H9 (cell line): ENCODE measurements around the gene MYCBPAP. TPM values are rescaled to one million over a fixed set of nuclear protein-coding genes. Genes with fewer than 3 reads are reported as not detected.
A peak's percentile ranks its signal among the peaks of the same experiment; 100 is the strongest.

Experiments
- DNase-seq: peaks from one replicate; pipeline ENCODE4 v3.0.0-alpha.2; 2017
- H2AFZ ChIP-seq: one replicate; pipeline ENCODE4 v1.6.1; 2013; ENCODE audit warnings: mild to moderate bottlenecking, low read length, control low read depth, moderate library complexity
- H2AK5ac ChIP-seq: 2 replicates; pipeline ENCODE4 v1.6.1; 2013; ENCODE audit warnings: low read length, control low read depth, mixed read lengths; ENCODE audit not compliant: insufficient read length
- H2BK120ac ChIP-seq: one replicate; pipeline ENCODE4 v1.6.1; 2013; ENCODE audit warnings: low read depth, mild to moderate bottlenecking, low read length, control low read depth, inconsistent platforms; ENCODE audit not compliant: poor library complexity, severe bottlenecking
- H2BK12ac ChIP-seq: 2 replicates; pipeline ENCODE4 v1.6.1; 2013; ENCODE audit warnings: low read length, control low read depth, mixed read lengths, low read depth; ENCODE audit not compliant: insufficient read length
- H2BK15ac ChIP-seq: 2 replicates; pipeline ENCODE4 v1.6.1; 2013; ENCODE audit warnings: low read depth, low read length, control low read depth
- H2BK20ac ChIP-seq: one replicate; pipeline ENCODE4 v1.6.1; 2013; ENCODE audit warnings: low read depth, mild to moderate bottlenecking, low read length, control low read depth, inconsistent platforms; ENCODE audit not compliant: poor library complexity, severe bottlenecking
- H2BK5ac ChIP-seq: 2 replicates; pipeline ENCODE4 v1.6.1; 2013; ENCODE audit warnings: low read length, control low read depth, mixed read lengths; ENCODE audit not compliant: insufficient read length
- H3K14ac ChIP-seq: 2 replicates; pipeline ENCODE4 v1.6.1; 2013; ENCODE audit warnings: low read length, control low read depth; ENCODE audit not compliant: insufficient read depth
- H3K18ac ChIP-seq: 2 replicates; pipeline ENCODE4 v1.6.1; 2013; ENCODE audit warnings: low read depth, mild to moderate bottlenecking, mixed read lengths, low read length, control low read depth; ENCODE audit not compliant: insufficient read length
- H3K23ac ChIP-seq: 2 replicates; pipeline ENCODE4 v1.6.1; 2013; ENCODE audit warnings: low read length, control low read depth, mixed read lengths, low read depth; ENCODE audit not compliant: insufficient read length
- H3K23me2 ChIP-seq: 2 replicates; pipeline ENCODE4 v1.6.1; 2013; ENCODE audit warnings: low read depth, mild to moderate bottlenecking, mixed read lengths, low read length, control low read depth; ENCODE audit not compliant: insufficient read length, poor library complexity, severe bottlenecking
- H3K27ac ChIP-seq: 2 replicates; pipeline ENCODE4 v1.5.1; 2013; ENCODE audit warnings: low read length, control low read depth, mixed read lengths, low read depth; ENCODE audit not compliant: insufficient read length
- H3K27me3 ChIP-seq: 2 replicates; pipeline ENCODE4 v1.6.1; 2013; ENCODE audit warnings: low read length, control low read depth, inconsistent platforms; ENCODE audit not compliant: insufficient read depth
- H3K4ac ChIP-seq: 2 replicates; pipeline ENCODE4 v1.6.1; 2013; ENCODE audit warnings: low read depth, mild to moderate bottlenecking, control low read depth, inconsistent platforms, low read length, moderate library complexity
- H3K4me1 ChIP-seq: 2 replicates; pipeline ENCODE4 v1.6.1; 2013; ENCODE audit warnings: low read length, control low read depth, inconsistent platforms; ENCODE audit not compliant: insufficient read depth
- H3K4me2 ChIP-seq: 2 replicates; pipeline ENCODE4 v1.6.1; 2013; ENCODE audit warnings: low read length, control low read depth, mixed read lengths; ENCODE audit not compliant: insufficient read length, insufficient read depth
- H3K56ac ChIP-seq: 2 replicates; pipeline ENCODE4 v1.6.1; 2013; ENCODE audit warnings: low read depth, mild to moderate bottlenecking, mixed read lengths, low read length, control low read depth; ENCODE audit not compliant: insufficient read length
- H3K79me1 ChIP-seq: 2 replicates; pipeline ENCODE4 v1.6.1; 2013; ENCODE audit warnings: low read depth, mild to moderate bottlenecking, moderate library complexity, low read length, control low read depth, inconsistent platforms; ENCODE audit not compliant: insufficient read depth, poor library complexity, severe bottlenecking
- H3K79me2 ChIP-seq: 2 replicates; pipeline ENCODE4 v1.6.1; 2013; ENCODE audit warnings: low read length, control low read depth, inconsistent platforms; ENCODE audit not compliant: insufficient read depth
- H3K9ac ChIP-seq: 2 replicates; pipeline ENCODE4 v1.6.1; 2013; ENCODE audit warnings: low read length, control low read depth, mixed read lengths; ENCODE audit not compliant: insufficient read length; ENCODE audit errors: extremely low read depth
- H3K9me3 ChIP-seq: one replicate; pipeline ENCODE4 v1.6.1; 2013; ENCODE audit warnings: low read depth, low read length, inconsistent platforms; ENCODE audit not compliant: control insufficient read depth
- H3T11ph ChIP-seq: one replicate; pipeline ENCODE4 v1.6.1; 2013; ENCODE audit warnings: mild to moderate bottlenecking, low read length, control low read depth, inconsistent platforms
- H4K20me1 ChIP-seq: one replicate; pipeline ENCODE4 v1.6.1; 2013; ENCODE audit not compliant: control insufficient read depth, insufficient read length, insufficient read depth
- H4K5ac ChIP-seq: 2 replicates; pipeline ENCODE4 v1.6.1; 2013; ENCODE audit warnings: low read depth, mild to moderate bottlenecking, mixed read lengths, low read length, control low read depth; ENCODE audit not compliant: insufficient read length
- H4K8ac ChIP-seq: replicated peaks from 2 replicates; pipeline ENCODE4 v1.6.1; 2013; ENCODE audit warnings: low read length, control low read depth, mixed read lengths, low read depth; ENCODE audit not compliant: insufficient read length
- H4K91ac ChIP-seq: 2 replicates; pipeline ENCODE4 v1.6.1; 2013; ENCODE audit warnings: low read depth, mild to moderate bottlenecking, moderate library complexity, mixed read lengths, low read length, control low read depth; ENCODE audit not compliant: insufficient read length
- H3K27ac Mint-ChIP-seq, 3 experiments: 2 replicates in 2 of 3; 3 replicates in 1 of 3; pipeline ENCODE4 v1.8.0; 2020 to 2021; ENCODE audit warnings: mixed read lengths in 3 of 3, mild to moderate bottlenecking in 1 of 3, moderate library complexity in 1 of 3
- H3K27me3 Mint-ChIP-seq: 2 replicates; pipeline ENCODE4 v1.8.0; 2021; ENCODE audit warnings: low read depth, mild to moderate bottlenecking, moderate library complexity, mixed read lengths
- H3K36me3 Mint-ChIP-seq, 3 experiments: 2 replicates in 2 of 3; 3 replicates in 1 of 3; pipeline ENCODE4 v1.8.0; 2020 to 2021; ENCODE audit warnings: low read depth in 3 of 3, mixed read lengths in 3 of 3; ENCODE audit not compliant: insufficient read depth in 1 of 3
- H3K4me1 Mint-ChIP-seq, 2 experiments: 2 replicates each; pipeline ENCODE4 v1.8.0; 2020; ENCODE audit warnings: mixed read lengths in 2 of 2
- H3K4me3 Mint-ChIP-seq, 2 experiments: 2 replicates in 1 of 2; 3 replicates in 1 of 2; pipeline ENCODE4 v1.8.0; 2020 to 2021; ENCODE audit warnings: mild to moderate bottlenecking in 2 of 2, mixed read lengths in 2 of 2, moderate library complexity in 1 of 2
- H3K9me3 Mint-ChIP-seq, 2 experiments: 2 replicates in 1 of 2; 3 replicates in 1 of 2; pipeline ENCODE4 v1.8.0; 2020; ENCODE audit warnings: mild to moderate bottlenecking in 2 of 2, mixed read lengths in 2 of 2, moderate library complexity in 1 of 2
- whole genome bisulfite sequencing: extraction: QIAGEN DNeasy Blood & Tissue Kit; methylation state at CpG from one replicate; pipeline ENCODE4 v1.1.7; 2013; ENCODE audit warnings: missing lambda C conversion rate, low lambda C conversion rate, mixed read lengths; ENCODE audit not compliant: insufficient read length; ENCODE audit errors: extremely low coverage; 5-methylcytosine and 5-hydroxymethylcytosine counted together
- total RNA-seq: library from RNA; stranded (reverse); gene quantifications from 2 replicates; pipeline ENCODE4 v1.2.1, GENCODE V29; 2021
- TF ChIP-seq, protein P1 (sequence below): fragments of 200-600 bp; sonication (generic); conservative IDR thresholded peaks from 3 replicates; pipeline ENCODE4 v1.8.0; 2021; ENCODE audit warnings: antibody characterized with exemption, mild to moderate bottlenecking

MYCBPAP gene
- total RNA-seq, 1 experiment from 2014 or later: 1.7 TPM

- Mint-ChIP-seq H3K27ac (no peak overlapping the region; a peak in 1 of 7 replicates), H3K4me1 (peaks cover 14 to 17% of the 10 kb centered on the region in 2 experiments), H3K36me3 (no peaks in the 10 kb centered on the region; a peak in 1 of 7 replicates), H3K27me3 (peaks cover 26% of the 10 kb centered on the region), H3K9me3 (no peaks in the 10 kb centered on the region; a peak in 1 of 5 replicates), H3K4me3 (peak overlapping the region; percentile 65 to 77; a peak in 4 of 5 replicates)
- Histone ChIP-seq H4K8ac (no peak overlapping the region), H2AFZ (no peak overlapping the region), H2BK15ac (no peak overlapping the region), H3K4me1 (peaks cover under 1% of the 10 kb centered on the region; the same call in 1 of the 2 replicates), H2AK5ac (no peak overlapping the region), H2BK120ac (no peak overlapping the region), H3K23me2 (no peaks in the 10 kb centered on the region), H3K56ac (no peak overlapping the region), H3K4me2 (peak overlapping the region; percentile 12), H4K20me1 (no peaks in the 10 kb centered on the region), H2BK5ac (no peak overlapping the region), H3T11ph (no peak overlapping the region), H4K5ac (no peak overlapping the region), H4K91ac (no peak overlapping the region), H3K9ac (no peak overlapping the region), H3K79me1 (no peaks in the 10 kb centered on the region), H3K14ac (no peak overlapping the region; the same call in 1 of the 2 replicates), H3K23ac (no peak overlapping the region), H3K4ac (no peak overlapping the region), H2BK20ac (no peak overlapping the region), H3K18ac (no peak overlapping the region), H3K27me3 (no peaks in the 10 kb centered on the region), H3K9me3 (no peaks in the 10 kb centered on the region), H3K79me2 (no peaks in the 10 kb centered on the region), H2BK12ac (no peak overlapping the region), H3K27ac (no peak overlapping the region)
- TF ChIP-seq, protein P1, sequence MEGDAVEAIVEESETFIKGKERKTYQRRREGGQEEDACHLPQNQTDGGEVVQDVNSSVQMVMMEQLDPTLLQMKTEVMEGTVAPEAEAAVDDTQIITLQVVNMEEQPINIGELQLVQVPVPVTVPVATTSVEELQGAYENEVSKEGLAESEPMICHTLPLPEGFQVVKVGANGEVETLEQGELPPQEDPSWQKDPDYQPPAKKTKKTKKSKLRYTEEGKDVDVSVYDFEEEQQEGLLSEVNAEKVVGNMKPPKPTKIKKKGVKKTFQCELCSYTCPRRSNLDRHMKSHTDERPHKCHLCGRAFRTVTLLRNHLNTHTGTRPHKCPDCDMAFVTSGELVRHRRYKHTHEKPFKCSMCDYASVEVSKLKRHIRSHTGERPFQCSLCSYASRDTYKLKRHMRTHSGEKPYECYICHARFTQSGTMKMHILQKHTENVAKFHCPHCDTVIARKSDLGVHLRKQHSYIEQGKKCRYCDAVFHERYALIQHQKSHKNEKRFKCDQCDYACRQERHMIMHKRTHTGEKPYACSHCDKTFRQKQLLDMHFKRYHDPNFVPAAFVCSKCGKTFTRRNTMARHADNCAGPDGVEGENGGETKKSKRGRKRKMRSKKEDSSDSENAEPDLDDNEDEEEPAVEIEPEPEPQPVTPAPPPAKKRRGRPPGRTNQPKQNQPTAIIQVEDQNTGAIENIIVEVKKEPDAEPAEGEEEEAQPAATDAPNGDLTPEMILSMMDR: no peak
- WGBS: no CpG with 5 or more reads among the region's 5 CpGs
- no peak for DNase-seq
These were observed 39.5 kb downstream of the MYCBPAP start for GRCh38 chr17:50547736-50548083.
